Activated naive CD4-positive, alpha-beta T cell treated with anti-CD3 and anti-CD28 coated beads, Interleukin-2, amount 50 U/mL, for 72 hours (primary cell): ENCODE results near the gene RPS29. TPM values are rescaled to one million over a fixed set of nuclear protein-coding genes. Genes with fewer than 3 reads are reported as not detected.
A peak's percentile ranks its signal among the peaks of the same experiment; 100 is the strongest.

ENCODE experiments used
- ATAC-seq, 2 donors: fragments of 150-1000 bp; cut with Tn5 transposase; 2 replicates each; pipeline ENCODE4 v1.10.0; 2021; ENCODE audit warnings: mild to moderate bottlenecking in 2 of 2, moderate library complexity in 2 of 2
- DNase-seq, 2 donors: peaks; one replicate each; pipeline ENCODE4 v3.0.0; 2021 to 2022; ENCODE audit warnings: low spot score in 2 of 2
- H3K27ac Mint-ChIP-seq, 2 donors: one replicate each; pipeline ENCODE4 v1.8.0; 2022; ENCODE audit warnings: mild to moderate bottlenecking in 2 of 2, mixed read lengths in 2 of 2
- H3K36me3 Mint-ChIP-seq, 2 donors: one replicate each; pipeline ENCODE4 v1.8.0; 2022; ENCODE audit warnings: mixed read lengths in 2 of 2
- H3K9me3 Mint-ChIP-seq, 2 donors: one replicate each; pipeline ENCODE4 v1.8.0; 2022; ENCODE audit warnings: mixed read lengths in 2 of 2
- total RNA-seq, 2 donors: library from RNA; stranded (reverse); gene quantifications; one replicate each; pipeline ENCODE4 v1.2.3, GENCODE V29; 2022

RPS29 gene
- total RNA-seq, 2 donors from 2014 or later: 2,240 to 2,407 TPM

DNA sequence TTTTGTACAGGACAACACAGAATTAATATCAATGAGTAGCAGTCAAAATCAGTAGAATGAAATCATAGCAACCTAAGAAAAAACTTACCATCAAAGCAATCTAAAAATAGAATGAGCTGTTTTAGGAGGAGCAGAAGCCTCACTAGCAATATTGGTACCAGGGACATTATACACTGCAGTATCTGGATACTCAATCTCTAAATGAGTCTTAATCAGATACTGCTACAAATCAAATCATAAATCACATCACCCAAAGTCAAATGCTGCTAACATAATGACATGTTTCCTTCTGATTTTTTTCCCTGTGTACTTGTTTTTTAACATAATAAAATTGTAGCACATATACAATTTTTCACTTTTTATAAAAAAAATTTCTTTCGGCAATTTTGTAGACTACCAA lies 8.0 kb downstream of the RPS29 start:
- ATAC-seq (peak in 1 of 2 donors; percentile 42), DNase-seq (no peak)
- Mint-ChIP-seq H3K9me3 (no peaks in the 10 kb centered on the region), H3K36me3 (peaks cover 13 to 47% of the 10 kb centered on the region in 2 donors), H3K27ac (peak overlapping the region in 1 of 2 donors; percentile 40)

DNA sequence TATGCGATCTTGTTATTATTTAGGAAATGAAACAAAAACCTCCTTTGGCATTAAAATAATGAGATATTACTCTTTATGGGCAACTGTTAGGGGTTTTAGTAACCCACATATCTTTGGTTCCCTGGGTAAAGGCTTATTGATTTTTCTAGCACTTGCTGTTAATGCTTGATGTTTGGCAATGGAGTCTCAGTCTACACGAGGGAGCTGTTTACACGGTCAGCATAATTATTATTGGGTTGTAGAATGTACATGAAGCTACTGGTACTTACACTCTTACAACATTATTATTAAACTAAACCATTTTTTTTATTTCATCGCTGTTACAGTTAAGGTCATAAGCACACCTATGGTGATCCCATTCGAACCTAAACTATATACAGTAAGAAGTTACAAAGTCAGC lies 12.1 kb downstream of the RPS29 start:
- Mint-ChIP-seq H3K36me3 (peaks cover 20 to 43% of the 10 kb centered on the region in 2 donors), H3K27ac (no peak overlapping the region), H3K9me3 (no peaks in the 10 kb centered on the region)
- ATAC-seq (no peak), DNase-seq (no peak)

DNA sequence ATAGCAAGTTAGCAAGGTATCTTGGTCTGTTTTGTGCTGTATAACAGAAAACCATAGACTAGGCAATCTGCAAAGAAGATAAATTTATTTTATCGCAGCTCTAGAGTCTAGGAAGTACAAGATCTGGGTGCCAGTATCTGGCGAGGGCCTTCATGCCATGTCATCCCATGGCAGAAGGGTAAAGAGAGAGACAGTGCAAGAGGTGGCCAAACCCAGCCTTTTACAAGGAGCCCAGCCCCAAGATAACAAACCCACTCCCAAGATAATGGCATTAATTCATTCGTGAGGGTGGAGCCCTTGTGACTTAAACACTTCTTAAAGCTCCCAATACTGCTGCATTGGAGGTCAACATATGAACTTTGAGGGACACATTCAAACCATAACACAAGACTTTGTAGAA lies 16.9 kb downstream of the RPS29 start:
- ATAC-seq (no peak), DNase-seq (no peak)
- Mint-ChIP-seq H3K9me3 (no peaks in the 10 kb centered on the region), H3K36me3 (peaks cover 15 to 26% of the 10 kb centered on the region in 2 donors), H3K27ac (no peak overlapping the region)

DNA sequence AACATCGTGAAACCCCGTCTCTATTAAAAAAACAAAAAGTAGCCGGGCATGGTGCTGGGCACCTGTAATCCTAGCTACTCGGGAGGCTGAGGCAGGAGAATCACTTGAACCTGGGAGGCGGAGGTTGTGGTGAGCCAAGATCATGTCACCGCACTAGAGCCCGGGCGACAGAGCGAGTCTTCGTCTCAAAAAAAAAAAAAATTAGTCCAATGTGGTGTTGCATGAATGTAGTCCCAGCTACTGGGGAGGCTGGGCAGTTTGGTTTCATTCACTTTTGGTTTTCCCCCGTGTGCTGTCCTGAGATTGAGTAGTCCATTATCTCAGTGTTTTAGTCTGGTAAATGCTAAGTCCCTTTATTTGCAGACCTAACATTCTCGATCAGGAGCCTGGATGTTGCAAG lies 19.5 kb downstream of the RPS29 start:
- no peaks in the 10 kb centered on the region for H3K9me3 Mint-ChIP-seq
- H3K27ac Mint-ChIP-seq: no peak overlapping the region
- H3K36me3 Mint-ChIP-seq: peaks cover 5 to 15% of the 10 kb centered on the region in 2 donors
- no peak for DNase-seq
- no peak for ATAC-seq

DNA sequence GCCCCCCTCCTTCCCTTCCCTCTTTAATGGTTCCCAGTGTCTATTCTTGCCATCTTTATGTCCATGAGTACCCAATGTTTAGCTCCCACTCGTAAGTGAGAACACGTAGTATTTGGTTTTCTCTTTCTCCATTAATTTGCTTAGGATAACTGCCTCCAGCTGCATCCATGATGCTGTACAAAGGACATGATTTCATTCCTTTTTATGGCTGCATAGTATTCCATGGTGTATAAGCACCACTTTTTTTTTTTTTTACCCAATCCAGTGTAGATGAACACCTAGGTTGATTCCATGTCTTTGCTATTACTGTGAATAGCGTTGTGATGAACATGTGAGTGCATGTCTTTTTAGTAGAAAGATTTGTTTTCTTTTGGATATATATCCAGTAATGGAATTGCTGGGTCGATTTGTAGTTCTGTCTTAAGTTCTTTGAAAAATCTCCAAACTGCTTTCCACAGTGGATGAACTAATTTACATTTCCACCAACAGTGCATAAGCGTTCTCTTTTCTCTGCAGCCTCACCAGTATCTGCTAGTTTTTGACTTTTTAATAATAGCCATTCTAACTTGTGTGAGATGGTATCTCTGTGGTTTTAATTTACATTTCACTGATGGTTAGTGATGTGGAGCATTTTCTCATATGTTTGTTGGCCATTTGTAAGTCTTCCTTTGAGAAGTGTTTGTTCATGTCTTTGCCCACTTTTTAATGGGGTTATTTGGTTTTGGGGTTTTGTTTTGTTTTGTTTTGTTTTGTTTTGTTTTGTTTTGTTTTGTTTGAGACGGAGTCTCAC lies 26.0 kb downstream of the RPS29 start:
- H3K36me3 Mint-ChIP-seq: peaks cover 0 to 4% of the 10 kb centered on the region in 2 donors
- no peak for ATAC-seq
- H3K9me3 Mint-ChIP-seq: no peaks in the 10 kb centered on the region
- DNase-seq: no peak
- H3K27ac Mint-ChIP-seq: no peak overlapping the region

DNA sequence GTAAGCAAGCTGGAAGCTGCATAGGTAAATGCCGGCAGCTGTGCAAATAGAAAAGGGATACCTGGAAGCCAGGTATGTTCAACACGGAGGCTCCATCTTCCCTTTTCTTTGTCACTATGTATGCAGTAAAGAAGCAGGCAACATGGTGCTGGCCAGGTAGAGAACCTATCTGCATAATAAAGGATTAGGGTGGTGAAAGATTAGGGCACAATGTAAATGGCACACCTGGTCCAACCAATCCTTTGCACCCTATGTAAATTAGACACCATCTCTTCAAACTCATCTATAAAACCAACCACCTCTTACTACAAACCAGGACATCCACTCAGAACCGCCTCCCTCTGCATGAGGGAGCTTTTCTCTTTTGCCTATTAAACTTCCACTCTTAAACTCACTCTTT lies 32.3 kb downstream of the RPS29 start:
- no peak overlapping the region for H3K27ac Mint-ChIP-seq
- no peaks in the 10 kb centered on the region for H3K9me3 Mint-ChIP-seq
- ATAC-seq: no peak
- no peaks in the 10 kb centered on the region for H3K36me3 Mint-ChIP-seq
- DNase-seq: no peak

DNA sequence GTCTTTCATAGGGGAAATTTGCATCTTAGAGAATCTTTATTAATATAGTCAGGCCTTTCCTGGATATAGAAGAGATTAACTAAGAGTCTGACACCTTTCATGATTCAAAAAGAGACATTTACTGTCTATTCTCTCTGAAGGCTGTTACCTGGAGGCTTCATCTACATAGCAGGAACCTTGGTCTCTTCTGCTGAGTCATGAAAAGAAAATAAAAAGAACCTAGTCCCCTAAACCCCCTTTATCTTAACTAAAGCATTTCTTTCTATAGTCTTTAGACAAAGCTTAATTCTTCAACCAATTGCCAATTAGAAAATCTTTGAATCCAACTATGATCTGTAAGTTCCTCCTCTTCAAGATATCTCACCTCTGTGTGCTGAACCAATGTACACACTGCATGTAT lies 33.1 kb downstream of the RPS29 start:
- ATAC-seq (no peak), DNase-seq (no peak)
- Mint-ChIP-seq H3K27ac (no peak overlapping the region), H3K9me3 (no peaks in the 10 kb centered on the region), H3K36me3 (no peaks in the 10 kb centered on the region)

DNA sequence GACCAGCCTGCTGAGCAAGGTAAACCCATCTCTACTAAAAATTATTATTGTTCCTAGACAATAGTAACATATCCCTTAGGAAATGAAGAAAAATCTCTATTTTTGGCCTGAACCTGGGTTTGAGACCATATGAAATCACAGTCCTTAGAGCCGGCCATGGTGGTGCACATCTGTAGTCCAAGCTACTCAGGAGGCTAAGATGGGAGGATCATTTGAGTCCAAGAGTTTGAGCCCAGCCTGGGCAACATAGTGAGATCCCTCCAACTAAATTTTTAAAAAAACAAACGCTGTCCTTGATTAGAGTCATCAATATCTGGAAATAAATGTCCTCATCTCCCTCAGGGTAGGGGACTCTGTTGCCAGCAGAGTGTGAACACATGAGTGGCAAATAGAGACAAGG lies 34.6 kb downstream of the RPS29 start:
- ATAC-seq (no peak), DNase-seq (no peak)
- H3K9me3 Mint-ChIP-seq: no peaks in the 10 kb centered on the region
- no peak overlapping the region for H3K27ac Mint-ChIP-seq
- no peaks in the 10 kb centered on the region for H3K36me3 Mint-ChIP-seq

DNA sequence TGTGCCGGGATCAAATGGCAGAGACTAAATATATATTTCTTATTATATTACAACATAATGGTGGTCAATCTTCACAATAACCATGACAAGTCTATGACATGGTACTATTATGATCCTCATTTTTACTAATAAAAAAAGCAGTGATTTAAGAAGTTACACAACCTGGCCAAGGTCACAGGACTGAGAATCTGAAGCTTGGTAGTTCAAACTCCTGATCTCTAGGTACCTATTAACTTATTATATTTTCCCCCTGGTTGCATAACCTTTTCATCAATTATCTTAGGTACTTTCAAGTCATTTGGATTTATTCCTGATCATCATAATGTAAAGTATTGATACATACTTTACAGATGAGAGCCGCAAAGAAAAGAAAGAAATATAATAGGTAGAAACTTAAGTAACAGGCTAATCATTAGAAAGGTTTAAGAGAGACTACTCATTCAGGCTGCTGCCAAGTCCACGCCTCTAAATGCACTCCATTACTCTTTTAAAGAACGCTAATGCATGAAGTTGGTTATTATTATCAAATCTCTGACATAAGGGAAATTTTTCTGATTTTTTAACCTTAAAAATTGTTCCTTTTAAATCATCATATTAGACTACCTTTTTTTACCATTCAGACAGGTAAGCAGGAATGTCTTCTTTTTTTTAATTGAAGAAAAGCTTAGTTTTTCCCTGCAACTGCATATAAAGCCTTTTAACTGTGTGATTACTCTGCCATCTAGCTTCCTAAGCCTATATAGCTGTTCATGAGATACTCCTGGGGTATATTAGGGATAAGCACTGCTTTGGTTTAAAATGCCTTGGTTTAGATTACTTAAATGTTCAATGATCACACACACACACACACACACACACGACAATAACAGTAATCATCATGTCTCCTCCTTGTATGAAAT lies 35.6 kb downstream of the RPS29 start:
- ATAC-seq (no peak), DNase-seq (no peak)
- Mint-ChIP-seq H3K9me3 (no peaks in the 10 kb centered on the region), H3K36me3 (no peaks in the 10 kb centered on the region), H3K27ac (no peak overlapping the region)

DNA sequence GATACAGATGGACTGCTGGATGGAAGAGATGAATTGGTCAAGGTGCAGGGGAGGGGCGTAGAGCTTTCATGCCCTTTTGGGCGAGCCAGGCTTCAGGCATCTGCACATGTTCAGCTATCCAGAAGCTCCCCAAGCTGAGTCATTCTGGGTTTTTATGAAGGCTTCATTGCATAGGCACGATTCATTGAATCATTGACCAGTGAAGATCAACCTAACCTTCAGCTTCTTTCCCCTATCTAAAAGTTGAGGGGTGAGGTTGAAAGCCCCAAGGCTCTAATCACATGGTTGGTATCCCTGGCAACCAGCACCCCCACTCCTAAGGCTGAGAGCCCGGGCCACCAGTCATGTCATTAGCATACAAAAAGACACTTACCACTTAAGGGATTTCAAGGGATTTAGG lies 36.3 kb downstream of the RPS29 start:
- no peak for DNase-seq
- Mint-ChIP-seq H3K36me3 (no peaks in the 10 kb centered on the region), H3K27ac (no peak overlapping the region), H3K9me3 (no peaks in the 10 kb centered on the region)
- no peak for ATAC-seq

DNA sequence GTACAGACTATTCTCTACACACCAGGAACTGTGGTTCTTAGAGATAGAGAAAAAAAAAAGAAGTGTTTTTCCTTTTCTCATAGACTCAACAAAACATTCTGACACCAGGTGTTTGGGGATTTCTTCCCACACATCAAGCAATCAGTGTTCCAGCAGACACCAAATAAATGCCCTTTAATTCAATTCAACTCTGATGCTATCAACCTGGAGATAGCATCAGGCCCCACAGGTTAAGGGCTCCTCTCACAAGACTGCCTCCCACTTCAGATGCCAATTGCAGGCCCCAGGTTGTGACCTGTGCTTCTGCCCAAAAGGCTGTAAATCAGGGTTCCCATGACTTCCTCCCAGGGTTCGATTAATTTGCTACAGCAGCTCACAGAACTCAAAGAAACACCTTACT lies 36.7 kb downstream of the RPS29 start:
- Mint-ChIP-seq H3K27ac (no peak overlapping the region), H3K9me3 (no peaks in the 10 kb centered on the region), H3K36me3 (no peaks in the 10 kb centered on the region)
- no peak for DNase-seq
- no peak for ATAC-seq

DNA sequence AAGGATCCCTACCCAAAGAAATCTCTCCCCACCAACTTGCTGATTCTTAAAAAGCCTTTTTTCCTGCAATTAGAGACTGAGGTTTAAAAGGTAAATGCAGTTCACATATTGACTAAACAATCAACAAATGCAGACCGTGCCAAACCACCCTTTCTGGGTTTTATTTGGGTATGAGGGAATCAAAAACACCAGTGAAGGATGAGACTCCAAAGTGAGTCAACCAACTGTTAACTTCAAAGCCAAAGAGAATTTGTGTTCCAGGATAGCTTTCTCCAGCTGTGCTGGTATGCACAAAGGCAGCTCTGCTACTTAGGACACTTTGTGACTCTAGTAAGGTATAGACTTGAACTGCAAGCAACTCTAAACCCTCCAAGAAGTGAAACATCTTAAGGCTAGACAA lies 39.4 kb downstream of the RPS29 start:
- DNase-seq: no peak
- no peaks in the 10 kb centered on the region for H3K36me3 Mint-ChIP-seq

DNA sequence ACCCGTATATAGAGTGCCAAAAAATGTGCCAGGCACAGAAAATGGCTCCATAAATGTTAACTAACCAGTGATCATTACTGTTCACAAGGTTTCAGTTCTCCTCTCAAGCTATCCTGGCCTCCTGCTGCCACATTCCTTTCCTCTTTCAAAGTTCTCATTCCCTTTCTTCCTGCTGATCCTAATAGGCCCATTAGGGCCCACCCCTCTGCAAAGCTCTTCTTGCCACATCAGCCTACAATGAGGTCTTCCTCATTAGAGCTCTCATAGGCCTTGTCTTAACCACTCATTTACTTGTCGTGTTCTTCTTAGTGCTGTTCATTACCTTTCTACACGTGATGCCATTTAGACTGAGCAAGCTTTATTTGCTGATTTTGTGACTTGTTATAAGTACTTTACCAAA lies 40.5 kb downstream of the RPS29 start:
- no peak for ATAC-seq
- no peak overlapping the region for H3K27ac Mint-ChIP-seq
- DNase-seq: no peak

More for the DNA sequence above, 39.4 kb downstream of the RPS29 start:
- Mint-ChIP-seq H3K9me3 (peaks cover 0 to 4% of the 10 kb centered on the region in 2 donors), H3K27ac (no peak overlapping the region)
- no peak for ATAC-seq

DNA sequence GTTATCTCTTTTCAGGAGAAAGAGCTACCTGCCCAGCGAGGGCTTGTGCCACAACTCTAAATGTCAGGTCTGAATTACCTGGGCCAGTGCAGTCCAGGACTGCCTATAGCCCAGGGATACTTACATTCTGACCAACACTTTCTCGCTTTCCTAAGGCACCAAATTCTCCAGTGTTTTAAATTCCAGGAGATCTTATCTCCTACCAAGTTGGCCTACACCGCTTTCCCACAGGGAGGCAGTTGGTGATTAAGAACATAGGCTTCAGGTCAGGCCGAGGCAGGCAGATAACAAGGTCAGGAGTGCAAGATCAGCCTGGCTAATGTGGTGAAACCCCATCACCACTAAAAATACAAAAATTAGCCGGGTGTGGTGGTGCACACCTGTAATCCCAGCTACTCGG lies 41.1 kb downstream of the RPS29 start:
- DNase-seq: no peak
- peaks cover 0 to 4% of the 10 kb centered on the region in 2 donors for H3K9me3 Mint-ChIP-seq
- ATAC-seq: no peak
- H3K36me3 Mint-ChIP-seq: no peaks in the 10 kb centered on the region
- H3K27ac Mint-ChIP-seq: peak overlapping the region in 1 of 2 donors; percentile 6

More for the DNA sequence above, 40.5 kb downstream of the RPS29 start:
- Mint-ChIP-seq H3K36me3 (no peaks in the 10 kb centered on the region), H3K9me3 (peaks cover 0 to 4% of the 10 kb centered on the region in 2 donors)

DNA sequence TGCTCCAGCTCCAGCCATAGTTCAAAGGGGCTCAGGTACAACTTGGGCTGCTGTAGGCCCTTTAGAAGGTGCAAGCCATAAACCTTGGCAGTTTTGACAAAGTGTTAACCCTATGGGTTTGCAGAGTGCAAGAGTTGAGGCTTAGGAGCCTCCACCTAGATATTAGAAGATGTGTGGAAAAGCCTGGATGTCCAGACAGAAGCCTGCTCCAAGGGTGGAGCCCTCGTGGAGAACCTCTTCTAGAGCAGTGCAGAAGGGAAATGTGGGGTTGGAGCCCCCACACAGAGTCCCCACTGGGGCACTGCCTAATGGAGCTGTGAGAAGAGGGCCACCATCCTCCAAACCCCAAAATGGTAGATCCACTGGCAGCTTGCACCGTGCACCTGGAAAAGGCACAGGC lies 45.1 kb downstream of the RPS29 start:
- Mint-ChIP-seq H3K27ac (no peak overlapping the region), H3K9me3 (peaks cover 0 to 4% of the 10 kb centered on the region in 2 donors), H3K36me3 (no peaks in the 10 kb centered on the region)
- DNase-seq (no peak), ATAC-seq (no peak)

DNA sequence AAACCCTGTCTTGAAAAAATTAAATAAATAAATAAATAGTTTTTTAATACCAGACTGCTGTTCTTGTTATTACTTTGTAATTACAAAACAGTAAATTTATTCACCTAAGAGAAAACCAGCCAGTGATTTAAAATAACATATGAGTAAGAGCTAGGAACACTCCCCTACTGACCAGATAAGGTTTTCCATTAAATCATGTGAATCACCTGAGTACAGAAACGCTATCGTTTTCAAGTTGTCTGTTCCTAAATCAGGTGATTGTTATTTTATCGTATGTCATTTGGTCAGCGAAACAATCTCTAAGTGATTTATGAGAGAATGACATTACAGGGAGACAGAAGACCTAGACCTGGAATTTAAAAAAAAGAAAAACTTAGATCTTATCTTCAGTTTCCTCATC lies 47.3 kb downstream of the RPS29 start:
- ATAC-seq (no peak), DNase-seq (no peak)
- Mint-ChIP-seq H3K36me3 (no peaks in the 10 kb centered on the region), H3K27ac (no peak overlapping the region), H3K9me3 (peaks cover 0 to 4% of the 10 kb centered on the region in 2 donors)
